GM20431 (cell line): ENCODE measurements around the gene DIS3L.

Experiments
- in situ Hi-C: fragments of 300-500 bp; cut with MseI, MboI; formaldehyde crosslinking; loops from one replicate; pipeline ENCODE4 v1.15.0; 2020; ENCODE audit warnings: low sequenced_read_pairs; ENCODE audit not compliant: unreplicated experiment

The DIS3L gene

GRCh38 chr15:66275352-66275751, 18.0 kb upstream of the DIS3L start:
- in situ Hi-C loops: loop anchor here (25.0 kb wide), 1 partner anchor 363 kb away; no protein-coding TSS in a partner anchor

- in situ Hi-C loops: loop anchor here (25.0 kb wide), 1 partner anchor 364 kb away; no protein-coding TSS in a partner anchor
Measured at GRCh38 chr15:66276546-66276945, 16.8 kb upstream of the DIS3L start.

GRCh38 chr15:66278056-66278455, 15.3 kb upstream of the DIS3L start:
- in situ Hi-C loops: loop anchor here (25.0 kb wide), 1 partner anchor 366 kb away; no protein-coding TSS in a partner anchor

- in situ Hi-C loops: loop anchor here (25.0 kb wide), 1 partner anchor 366 kb away; no protein-coding TSS in a partner anchor
Measured at GRCh38 chr15:66278671-66279070, 14.7 kb upstream of the DIS3L start.

GRCh38 chr15:66284271-66284670, 9.1 kb upstream of the DIS3L start:
- in situ Hi-C loops: loop anchor here (25.0 kb wide), 1 partner anchor 372 kb away; no protein-coding TSS in a partner anchor

GRCh38 chr15:66285533-66286280, 7.7 kb upstream of the DIS3L start:
- in situ Hi-C loops: loop anchor here (25.0 kb wide), 1 partner anchor 373 kb away; no protein-coding TSS in a partner anchor

GRCh38 chr15:66287461-66288057, 5.8 kb upstream of the DIS3L start:
- in situ Hi-C loops: loop anchor here (25.0 kb wide), 1 partner anchor 375 kb away; no protein-coding TSS in a partner anchor

- in situ Hi-C loops: loop anchor here (25.0 kb wide), 1 partner anchor 376 kb away; no protein-coding TSS in a partner anchor
Measured at GRCh38 chr15:66288093-66288492, 5.3 kb upstream of the DIS3L start.

- in situ Hi-C loops: loop anchor here (25.0 kb wide), 1 partner anchor 376 kb away; no protein-coding TSS in a partner anchor
Measured at GRCh38 chr15:66288551-66289185, 4.7 kb upstream of the DIS3L start.

- in situ Hi-C loops: loop anchor here (25.0 kb wide), 1 partner anchor 378 kb away; no protein-coding TSS in a partner anchor
Measured at GRCh38 chr15:66290007-66290406, 3.4 kb upstream of the DIS3L start.

GRCh38 chr15:66290518-66290917, 2.9 kb upstream of the DIS3L start:
- in situ Hi-C loops: loop anchor here (25.0 kb wide), 1 partner anchor 378 kb away; no protein-coding TSS in a partner anchor

GRCh38 chr15:66291816-66292570, 1.4 kb upstream of the DIS3L start:
- in situ Hi-C loops: loop anchor here (25.0 kb wide), 1 partner anchor 380 kb away; no protein-coding TSS in a partner anchor

GRCh38 chr15:66292571-66293418, 573 bp upstream of the DIS3L start:
- in situ Hi-C loops: loop anchor here (25.0 kb wide), 1 partner anchor 380 kb away; no protein-coding TSS in a partner anchor

GRCh38 chr15:66294157-66294931, 976 bp downstream of the DIS3L start:
- in situ Hi-C loops: loop anchor here (25.0 kb wide), 1 partner anchor 382 kb away; no protein-coding TSS in a partner anchor

- in situ Hi-C loops: loop anchor here (25.0 kb wide), 1 partner anchor 383 kb away; no protein-coding TSS in a partner anchor
Measured at GRCh38 chr15:66294932-66295235, 1.5 kb downstream of the DIS3L start.

- in situ Hi-C loops: loop anchor here (25.0 kb wide), 1 partner anchor 384 kb away; no protein-coding TSS in a partner anchor
Measured at GRCh38 chr15:66296186-66296585, 2.8 kb downstream of the DIS3L start.

GRCh38 chr15:66298803-66299251, 5.5 kb downstream of the DIS3L start:
- in situ Hi-C loops: loop anchor here (25.0 kb wide), 1 partner anchor 387 kb away; no protein-coding TSS in a partner anchor
